Measurements from ENCODE around the gene CACFD1.

GRCh38 chr9:133499132-133499891 lies 39.5 kb downstream of the CACFD1 start:
- no peak for TF ChIP-seq CTCF (tag by site-specific recombination; IDR thresholded peaks at IDR 0.05)
- TF ChIP-seq, protein P1, sequence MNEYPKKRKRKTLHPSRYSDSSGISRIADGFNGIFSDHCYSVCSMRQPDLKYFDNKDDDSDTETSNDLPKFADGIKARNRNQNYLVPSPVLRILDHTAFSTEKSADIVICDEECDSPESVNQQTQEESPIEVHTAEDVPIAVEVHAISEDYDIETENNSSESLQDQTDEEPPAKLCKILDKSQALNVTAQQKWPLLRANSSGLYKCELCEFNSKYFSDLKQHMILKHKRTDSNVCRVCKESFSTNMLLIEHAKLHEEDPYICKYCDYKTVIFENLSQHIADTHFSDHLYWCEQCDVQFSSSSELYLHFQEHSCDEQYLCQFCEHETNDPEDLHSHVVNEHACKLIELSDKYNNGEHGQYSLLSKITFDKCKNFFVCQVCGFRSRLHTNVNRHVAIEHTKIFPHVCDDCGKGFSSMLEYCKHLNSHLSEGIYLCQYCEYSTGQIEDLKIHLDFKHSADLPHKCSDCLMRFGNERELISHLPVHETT (tag by site-specific recombination; IDR thresholded peaks at IDR 0.05), result no peak
- no peak for TF ChIP-seq ZNF324 (tag by site-specific recombination; IDR thresholded peaks at IDR 0.05)
- TF ChIP-seq ZNF311 (tag by site-specific recombination; IDR thresholded peaks at IDR 0.05; ENCODE audit: borderline replicate concordance), result no peak
- no peak for TF ChIP-seq ZNF274 (IDR thresholded peaks at IDR 0.05; ENCODE audit: low read length)
- no peak for TF ChIP-seq ZNF274 (tag by site-specific recombination; IDR thresholded peaks at IDR 0.05; ENCODE audit: borderline replicate concordance)
- TF ChIP-seq ZNF184 (tag by site-specific recombination; IDR thresholded peaks at IDR 0.05), result no peak
